ENCODE measurements around the gene MRPS30.
"Not testable (repeated sequence)": the region's sequence is repeated elsewhere in the genome, so short reads cannot be mapped to it uniquely, and the experiment has no call there.

The MRPS30 gene

GRCh38 chr5:44814761-44815160, 6.0 kb downstream of the MRPS30 start:
- DNase-seq (ENCODE audit: low read depth, low spot score) = no peak

- no peak for DNase-seq (ENCODE audit: low read depth, low spot score)
Observed at GRCh38 chr5:44821164-44821563, 12.4 kb downstream of the MRPS30 start.

GRCh38 chr5:44824662-44825061, 15.9 kb downstream of the MRPS30 start:
- not testable (repeated sequence) for DNase-seq (ENCODE audit: low read depth, low spot score)

GRCh38 chr5:44827681-44828080, 18.9 kb downstream of the MRPS30 start:
- DNase-seq (ENCODE audit: low read depth, low spot score) = no peak

GRCh38 chr5:44828719-44829118, 20.0 kb downstream of the MRPS30 start:
- no peak for DNase-seq (ENCODE audit: low read depth, low spot score)

- DNase-seq (ENCODE audit: low read depth, low spot score) = no peak
Observed at GRCh38 chr5:44830951-44831350, 22.2 kb downstream of the MRPS30 start.

GRCh38 chr5:44833249-44833648, 24.5 kb downstream of the MRPS30 start:
- DNase-seq (ENCODE audit: low read depth, low spot score) = no peak

GRCh38 chr5:44835693-44836092, 26.9 kb downstream of the MRPS30 start:
- DNase-seq (ENCODE audit: low read depth, low spot score) = no peak

- DNase-seq (ENCODE audit: low read depth, low spot score) = no peak
Observed at GRCh38 chr5:44839018-44839681, 30.4 kb downstream of the MRPS30 start.

GRCh38 chr5:44842496-44843282, 33.9 kb downstream of the MRPS30 start:
- DNase-seq (ENCODE audit: low read depth, low spot score) = no peak

- no peak for DNase-seq (ENCODE audit: low read depth, low spot score)
Observed at GRCh38 chr5:44844744-44845143, 36.0 kb downstream of the MRPS30 start.

- no peak for DNase-seq (ENCODE audit: low read depth, low spot score)
Observed at GRCh38 chr5:44845777-44846176, 37.0 kb downstream of the MRPS30 start.

GRCh38 chr5:44847206-44847852, 38.6 kb downstream of the MRPS30 start:
- no peak for DNase-seq (ENCODE audit: low read depth, low spot score)

- no peak for DNase-seq (ENCODE audit: low read depth, low spot score)
Observed at GRCh38 chr5:44860267-44860666, 51.5 kb downstream of the MRPS30 start.

GRCh38 chr5:44862808-44863207, 54.1 kb downstream of the MRPS30 start:
- DNase-seq (ENCODE audit: low read depth, low spot score) = no peak

Measured in brain pericyte (primary cell).